K562 (cell line): ENCODE results near the gene CDCA5.

ENCODE experiments used
- ATF3 ChIP-seq, 2 experiments: fragments of 450-650 bp in 1 of 2; sonication (generic) in 1 of 2; formaldehyde crosslinking in 1 of 2; IDR thresholded peaks in 1 of 2; conservative IDR thresholded peaks in 1 of 2; 2 replicates each; pipeline versions ENCODE4 v1.6.1 to v1.8.1; 2016 to 2023; ENCODE audit warnings: mild to moderate bottlenecking in 2 of 2, moderate library complexity in 2 of 2, inconsistent platforms in 1 of 2, missing genetic modification reagents in 1 of 2
- CBX2 ChIP-seq: fragments of 200-600 bp; sonication (generic); IDR thresholded peaks from one replicate; pipeline ENCODE4 v1.6.1; 2012; ENCODE audit warnings: mild to moderate bottlenecking, low read length, inconsistent platforms; ENCODE audit not compliant: insufficient read depth, poor library complexity, severe bottlenecking
- CREB1 ChIP-seq, 2 experiments: sonication (generic) in 1 of 2; formaldehyde crosslinking in 1 of 2; IDR thresholded peaks; 2 replicates each; pipeline versions ENCODE4 v1.6.1 to v1.8.0; 2012 to 2022; ENCODE audit warnings: inconsistent platforms in 1 of 2, mild to moderate bottlenecking in 1 of 2, missing genetic modification reagents in 1 of 2, moderate library complexity in 1 of 2
- EZH2 ChIP-seq: IDR thresholded peaks from 2 replicates; pipeline ENCODE4 v1.6.1; 2012; ENCODE audit warnings: low read depth, mild to moderate bottlenecking, inconsistent platforms, low read length, borderline replicate concordance
- GATAD2A ChIP-seq: fragments of 450-650 bp; IDR thresholded peaks from 2 replicates; pipeline ENCODE4 v1.6.1; 2017
- JUN ChIP-seq, 2 experiments: sonication (generic) in 1 of 2; formaldehyde crosslinking in 1 of 2; IDR thresholded peaks; 2 replicates each; pipeline versions ENCODE4 v1.6.1 to v1.8.0; 2012 to 2022; ENCODE audit warnings: borderline replicate concordance in 2 of 2, mild to moderate bottlenecking in 2 of 2, improper control_type of control experiment in 1 of 2, low read depth in 1 of 2, low read length in 1 of 2, missing genetic modification reagents in 1 of 2
- MAX ChIP-seq: sonication (generic); formaldehyde crosslinking; IDR thresholded peaks from 2 replicates; pipeline ENCODE4 v1.9.0; 2022; ENCODE audit warnings: mild to moderate bottlenecking, missing genetic modification reagents
- POLR2A ChIP-seq: fragments of 450-650 bp; conservative IDR thresholded peaks from 2 replicates; pipeline ENCODE4 v1.6.1; 2016
- TRIM25 ChIP-seq: fragments of 450-650 bp; IDR thresholded peaks from 2 replicates; pipeline ENCODE4 v1.7.0; 2016; ENCODE audit warnings: borderline replicate concordance
- ZBTB11 ChIP-seq, 3 experiments: fragments of 200-800 bp in 1 of 3; fragments of 250-450 bp in 1 of 3; fragments of 450-650 bp in 1 of 3; sonication (Bioruptor Pico) in 1 of 3; sonication (Bioruptor generic) in 1 of 3; formaldehyde crosslinking in 1 of 3; IDR thresholded peaks; 2 replicates each; pipeline versions ENCODE4 v1.6.1 to v1.8.0; 2016 to 2022; ENCODE audit warnings: mild to moderate bottlenecking in 2 of 3, missing genetic modification characterization in 2 of 3, missing compliant biosample characterization in 1 of 3, moderate library complexity in 1 of 3
- ZBTB43 ChIP-seq: sonication (generic); formaldehyde crosslinking; IDR thresholded peaks from 2 replicates; pipeline ENCODE4 v1.8.0; 2023; ENCODE audit warnings: mild to moderate bottlenecking, missing genetic modification reagents
- ZFX ChIP-seq: sonication (generic); formaldehyde crosslinking; IDR thresholded peaks from 2 replicates; pipeline ENCODE4 v1.8.0; 2022; ENCODE audit warnings: mild to moderate bottlenecking, missing genetic modification reagents, moderate library complexity
- ZNF766 ChIP-seq: fragments of 200-800 bp; sonication (Bioruptor generic); conservative IDR thresholded peaks from 2 replicates; pipeline ENCODE4 v1.6.1; 2016; ENCODE audit warnings: missing genetic modification characterization, missing compliant biosample characterization

- TF ChIP-seq MAX (no peak), JUN (IDR thresholded peaks at IDR 0.05; ENCODE audit: borderline replicate concordance, low read depth, low read length) (no peak), JUN (CRISPR knock-in tag; IDR thresholded peaks at IDR 0.05; ENCODE audit: borderline replicate concordance) (no peak), EZH2 (no peak), ZFX (CRISPR knock-in tag) (no peak), ATF3 (IDR thresholded peaks at IDR 0.05) (no peak), ATF3 (CRISPR knock-in tag; conservative IDR thresholded peaks at IDR 0.05) (no peak), TRIM25 (no peak), ZBTB11 (CRISPR knock-in tag; IDR thresholded peaks at IDR 0.05) (no peak), ZBTB43 (CRISPR knock-in tag) (no peak), CBX2 (no peak), ZNF766 (CRISPR knock-in tag) (no peak), CREB1 (IDR thresholded peaks at IDR 0.05) (no peak), CREB1 (CRISPR knock-in tag; IDR thresholded peaks at IDR 0.05) (no peak), GATAD2A (no peak), POLR2A (no peak)
Observed at GRCh38 chr11:65085446-65085845, 1.6 kb upstream of the CDCA5 start.
